Measurements from ENCODE around the gene MPV17.

GRCh38 chr2:27335311-27335710, 12.4 kb upstream of the MPV17 start:
- TF ChIP-seq CTCF (IDR thresholded peaks at IDR 0.05; ENCODE audit: low read depth, low read length, poor library complexity, severe bottlenecking) (no peak), EZH2phosphoT487 (IDR thresholded peaks at IDR 0.05; ENCODE audit: borderline replicate concordance, low read length) (no peak)
